Fibroblast of skin of left quadriceps (primary cell): Measurements from ENCODE around the gene STPG4.

Experiments used
- DNase-seq, 2 experiments: peaks; one replicate each; pipeline ENCODE4 v3.0.0-alpha.2; 2013; ENCODE audit warnings: low read depth in 2 of 2

The STPG4 gene

GRCh38 chr2:47054868-47055267 is 100.2 kb downstream of the STPG4 start:
- DNase-seq: no peak

DNA sequence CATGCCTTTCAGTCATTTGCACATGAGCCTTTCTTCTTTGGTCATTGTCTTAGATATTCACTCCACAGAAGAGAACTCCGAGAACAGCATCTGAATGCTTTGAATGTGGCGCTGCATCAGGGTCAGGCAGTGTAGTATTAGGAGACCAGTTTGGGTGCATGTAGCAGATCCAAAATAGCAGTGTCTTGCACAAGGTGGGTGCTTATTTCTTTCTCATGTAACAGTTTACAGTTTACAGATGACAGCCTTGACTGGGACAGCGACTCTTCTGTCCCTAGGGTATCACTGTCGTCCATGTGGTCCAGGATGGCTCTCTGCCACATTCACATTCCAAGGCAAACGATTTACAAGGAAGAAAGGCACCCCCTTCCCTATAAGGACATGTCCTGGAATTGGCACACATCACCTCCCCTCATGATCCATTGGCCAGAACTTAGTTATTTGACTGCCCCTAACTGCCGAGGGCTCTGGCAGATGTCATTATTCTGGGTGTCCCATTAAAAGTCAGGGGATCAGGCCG is 101.0 kb downstream of the STPG4 start:
- no peak for DNase-seq

DNA sequence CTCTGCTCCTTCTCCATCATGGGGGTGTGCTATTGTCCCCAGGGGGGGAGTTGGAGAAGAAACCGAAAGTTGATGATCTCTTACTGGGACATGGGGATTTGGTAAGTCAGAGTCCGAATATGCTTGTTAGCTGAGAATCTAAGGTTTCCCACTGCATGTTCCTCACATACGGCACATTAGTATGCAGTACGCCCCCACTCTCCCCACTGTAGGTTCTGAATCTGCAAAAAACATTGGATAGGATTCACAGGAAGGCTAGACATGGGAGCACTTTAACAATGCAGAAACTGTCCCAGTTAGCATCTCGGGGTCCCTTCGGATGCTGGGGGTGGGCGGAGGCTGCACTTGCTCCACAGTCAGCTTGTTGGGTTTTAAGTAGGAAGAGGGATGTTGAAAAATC is 102.3 kb downstream of the STPG4 start:
- no peak for DNase-seq

- DNase-seq: no peak
Measured at GRCh38 chr2:47051562-47051961, 103.5 kb downstream of the STPG4 start.

DNA sequence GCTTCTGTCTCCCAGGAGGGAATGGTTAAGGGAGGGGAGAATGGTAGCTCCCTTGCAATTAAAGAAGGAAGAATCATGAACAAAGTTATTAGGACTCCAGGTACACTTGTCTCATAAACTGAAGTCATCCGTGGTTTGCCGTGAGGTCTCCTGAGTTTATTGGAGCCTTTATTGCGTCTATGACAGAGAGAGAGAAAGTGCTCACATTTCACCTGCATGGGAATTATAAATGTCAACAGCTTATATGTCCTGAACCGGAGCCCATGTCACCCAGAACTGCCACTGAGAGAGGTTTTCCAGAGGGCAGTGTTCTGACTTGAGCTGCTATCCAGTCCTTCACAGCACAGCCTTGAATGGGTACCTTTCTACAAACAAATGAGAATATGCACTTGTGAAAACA is 104.3 kb downstream of the STPG4 start:
- DNase-seq: no peak

- DNase-seq: no peak
Measured at GRCh38 chr2:47050021-47050760, 104.9 kb downstream of the STPG4 start.

- DNase-seq: no peak
Measured at GRCh38 chr2:47049502-47049901, 105.6 kb downstream of the STPG4 start.

DNA sequence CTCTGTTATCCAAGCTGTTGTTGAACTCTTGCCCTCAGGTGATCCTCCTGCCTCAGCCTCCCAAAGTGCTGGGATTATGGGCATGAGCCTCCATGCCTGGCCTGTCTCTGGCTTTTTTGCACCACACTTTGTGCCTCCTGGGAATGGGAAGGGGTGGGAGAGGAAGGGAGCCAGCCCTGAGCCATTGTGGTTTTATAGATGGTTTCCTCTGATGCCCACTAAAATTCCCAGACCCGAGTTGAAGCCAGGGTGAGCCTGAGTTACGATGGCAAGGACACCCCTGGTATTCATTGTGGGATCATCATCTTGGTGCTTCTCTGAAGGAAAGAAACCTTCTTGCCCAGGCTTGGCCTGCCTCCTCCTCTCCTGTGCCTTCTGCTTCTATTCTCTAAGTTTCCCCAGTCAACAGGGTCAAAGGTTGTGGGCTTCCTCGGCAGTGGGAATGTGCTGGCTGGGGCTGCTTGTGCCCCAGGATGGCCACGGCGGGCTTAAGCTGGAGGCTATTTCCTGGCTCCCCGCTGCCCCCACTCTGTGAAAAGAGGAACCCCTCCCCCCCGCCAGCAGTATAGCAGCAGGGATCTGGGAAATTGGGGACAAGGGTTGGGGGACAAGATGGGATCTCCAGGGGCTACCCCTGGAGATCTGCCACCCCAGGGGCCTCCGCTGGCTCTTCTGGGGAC is 106.2 kb downstream of the STPG4 start:
- DNase-seq: no peak

DNA sequence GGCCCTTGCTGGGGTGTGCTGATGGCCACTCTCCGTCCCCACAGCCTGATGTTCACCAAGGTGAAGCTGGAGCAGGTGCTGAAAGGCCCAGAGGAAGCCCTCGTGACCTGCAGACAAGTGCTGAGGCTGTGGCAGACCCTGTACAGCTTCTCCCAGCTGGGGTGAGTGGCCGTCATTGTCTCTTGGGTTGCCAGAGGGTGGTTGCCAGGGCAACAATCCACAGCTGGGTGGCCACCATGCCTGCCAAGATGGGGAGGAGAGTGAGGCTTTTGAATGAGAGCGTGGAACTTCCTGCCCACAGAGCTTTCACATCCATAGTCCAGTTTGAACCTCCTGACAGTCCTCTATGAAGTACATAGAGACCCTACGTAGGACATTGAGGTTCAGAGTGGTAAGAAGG is 108.8 kb downstream of the STPG4 start:
- DNase-seq: no peak

DNA sequence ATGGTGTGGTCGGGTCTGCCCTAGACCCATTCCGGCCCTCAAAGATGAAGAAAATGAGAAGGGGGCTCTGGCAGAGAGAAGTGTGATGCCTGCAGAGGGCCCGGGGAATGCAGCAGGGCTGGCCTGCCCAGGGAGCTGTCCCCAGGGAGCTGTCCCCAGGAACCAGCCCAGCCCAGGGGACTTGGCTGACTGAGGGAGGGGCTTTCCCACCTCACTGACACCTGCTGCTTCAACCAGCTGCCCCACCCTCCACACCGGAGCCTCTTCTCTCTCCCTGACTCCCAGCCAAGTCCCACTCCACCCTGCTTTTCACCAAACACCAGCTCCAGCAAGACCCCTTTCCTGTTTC is 111.2 kb downstream of the STPG4 start:
- no peak for DNase-seq

- DNase-seq: peak; percentile 81 to 83
Measured at GRCh38 chr2:47043142-47043890, 111.8 kb downstream of the STPG4 start.

DNA sequence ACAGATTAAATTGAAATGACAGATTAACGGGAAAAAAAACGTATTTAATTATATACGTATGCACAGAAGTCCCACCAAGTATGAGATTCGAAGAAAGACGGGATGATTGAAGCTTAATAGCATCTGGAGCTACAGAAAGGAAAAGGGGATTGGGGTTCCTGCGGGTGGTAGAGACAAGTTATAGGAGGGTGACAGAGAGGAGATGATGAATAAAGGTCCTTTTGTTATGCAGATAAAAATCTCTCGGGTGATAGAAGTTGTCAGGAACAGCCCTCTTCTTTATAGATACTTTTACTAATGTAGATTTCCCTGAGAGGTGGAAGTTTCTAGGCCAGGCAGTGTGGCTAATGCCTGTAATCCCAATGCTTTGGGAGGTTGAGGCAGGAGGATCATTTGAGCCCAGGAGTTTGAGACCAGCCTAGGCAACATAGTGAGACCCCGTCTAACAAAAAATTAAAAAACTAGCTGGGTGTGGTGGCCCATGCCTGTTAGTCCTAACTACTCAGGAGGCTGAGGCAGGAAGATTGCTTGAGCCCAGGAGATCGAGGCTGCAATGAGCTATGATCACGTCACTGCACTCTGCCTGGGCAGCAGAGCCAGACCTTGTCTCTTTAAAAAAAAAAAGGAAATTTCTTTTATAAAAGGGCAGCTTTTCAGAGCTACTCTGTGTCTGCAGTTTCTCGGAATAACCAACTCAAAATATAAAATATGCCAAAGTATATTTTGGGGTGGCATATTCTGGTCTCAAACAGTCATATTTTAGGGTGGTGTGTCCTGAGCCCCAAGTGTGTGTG is 113.0 kb downstream of the STPG4 start:
- DNase-seq: no peak

DNA sequence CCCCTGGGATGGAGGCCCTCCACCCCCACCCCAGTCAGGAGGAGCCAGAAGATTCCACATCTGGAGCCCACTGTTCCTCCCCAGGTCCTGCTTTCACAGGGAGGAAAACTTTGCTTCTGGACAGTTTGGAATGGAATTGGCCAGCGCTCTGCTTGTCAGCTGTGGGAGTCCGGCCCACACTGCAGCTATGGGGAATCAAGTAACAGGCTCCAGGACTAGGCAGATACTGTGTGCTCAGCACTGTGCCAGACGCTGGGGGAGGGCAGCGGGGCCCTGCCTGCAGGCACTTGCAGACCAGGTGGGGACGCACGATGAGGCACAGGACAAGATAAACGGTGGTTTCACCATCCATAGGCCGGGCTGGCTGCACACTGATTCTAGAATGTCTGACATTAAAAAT is 114.0 kb downstream of the STPG4 start:
- no peak for DNase-seq

- no peak for DNase-seq
Measured at GRCh38 chr2:47040651-47041050, 114.5 kb downstream of the STPG4 start.

DNA sequence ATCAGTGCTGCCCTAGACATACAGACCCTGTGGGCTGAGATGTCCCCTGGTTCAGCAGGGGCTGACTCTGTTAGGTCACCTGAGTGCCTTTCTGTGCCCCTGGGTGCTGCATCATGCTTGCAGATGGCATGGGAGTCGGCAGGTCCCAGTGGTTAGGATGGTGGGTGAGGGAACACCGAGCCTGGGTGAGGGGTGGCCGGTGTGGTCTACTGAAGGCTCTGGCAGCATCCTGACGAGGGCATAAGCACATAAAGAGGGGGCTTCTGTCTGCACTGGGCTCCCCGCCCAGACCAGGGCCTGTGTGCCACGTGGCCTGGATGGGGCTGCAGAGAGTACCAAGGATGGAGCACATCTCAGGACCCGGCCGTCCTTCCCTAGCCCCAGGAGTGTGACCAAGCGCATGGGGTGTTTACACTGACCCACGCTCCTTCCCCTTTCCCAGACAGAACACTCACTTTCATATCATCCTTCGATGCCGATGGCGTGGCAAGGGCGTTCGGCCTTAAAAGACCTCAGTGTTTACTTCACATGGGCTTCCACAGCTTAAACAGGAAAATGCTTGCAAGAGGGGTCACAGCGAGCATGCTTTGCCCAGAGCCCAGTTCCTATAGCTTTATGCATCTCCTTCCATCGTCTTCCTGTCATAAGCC is 115.1 kb downstream of the STPG4 start:
- DNase-seq: no peak

- DNase-seq: no peak
Measured at GRCh38 chr2:47039489-47039870, 115.6 kb downstream of the STPG4 start.

DNA sequence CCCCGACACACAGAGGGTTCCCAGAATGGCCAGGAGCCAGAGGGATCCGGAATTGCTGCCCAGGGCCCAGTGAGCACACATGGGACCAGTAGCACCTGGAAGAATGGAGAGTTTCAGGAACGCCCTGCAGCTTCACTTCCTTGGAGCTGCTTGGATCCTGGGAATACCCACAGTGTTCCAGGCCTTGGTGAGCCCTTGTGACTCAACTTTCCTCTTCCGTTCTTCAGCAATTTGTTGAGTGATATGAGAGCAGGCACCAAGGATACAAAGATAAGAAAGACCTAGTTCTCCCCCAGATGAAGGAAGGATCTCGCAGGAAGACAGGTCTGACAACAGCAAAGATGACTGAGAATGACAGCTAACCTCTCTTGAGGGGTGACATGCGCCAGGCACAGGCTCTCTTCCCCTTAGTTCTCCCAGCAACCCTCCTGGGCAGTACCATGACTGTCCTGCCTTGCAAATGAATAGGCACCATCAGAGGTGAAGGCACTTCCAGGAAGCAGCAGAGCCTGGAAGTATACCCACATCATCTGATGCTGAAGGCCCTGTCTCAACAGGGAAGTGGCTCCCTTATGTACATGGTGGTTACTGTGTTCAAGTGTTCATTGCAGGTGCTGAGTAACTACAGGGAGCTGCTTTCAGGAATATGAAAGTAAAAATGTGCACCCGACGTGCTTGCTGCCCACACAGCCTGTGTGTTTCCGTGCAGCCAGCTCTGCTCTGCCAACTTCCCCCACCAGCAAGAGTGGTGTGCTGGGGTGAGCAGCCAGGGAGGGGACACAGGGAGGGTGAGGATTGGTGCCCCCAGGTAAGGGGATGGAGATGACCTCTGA is 116.2 kb downstream of the STPG4 start:
- DNase-seq: no peak

DNA sequence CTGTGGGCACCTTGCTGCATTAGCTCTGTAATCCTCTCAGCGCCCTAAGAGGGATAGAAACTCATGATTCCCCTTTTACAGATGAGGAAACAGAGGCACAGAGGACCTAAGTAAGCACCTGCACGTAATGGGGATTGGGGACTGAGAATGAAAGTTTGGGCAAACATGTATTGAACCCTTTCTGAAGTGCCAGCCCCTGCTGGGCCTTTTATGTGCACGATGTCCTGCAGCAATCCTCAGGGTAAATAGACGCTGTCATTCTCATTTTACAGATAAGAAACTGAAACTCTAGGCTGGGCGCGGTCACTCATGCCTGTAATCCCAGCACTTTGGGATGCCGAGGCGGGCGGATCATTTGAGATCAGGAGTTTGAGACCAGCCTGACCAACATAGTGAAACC is 117.4 kb downstream of the STPG4 start:
- DNase-seq: no peak
